Measurements from ENCODE around the gene NOVA2.
"Not testable (repeated sequence)": the region's sequence is repeated elsewhere in the genome, so short reads cannot be mapped to it uniquely, and the experiment has no call there.

Gene NOVA2

DNA sequence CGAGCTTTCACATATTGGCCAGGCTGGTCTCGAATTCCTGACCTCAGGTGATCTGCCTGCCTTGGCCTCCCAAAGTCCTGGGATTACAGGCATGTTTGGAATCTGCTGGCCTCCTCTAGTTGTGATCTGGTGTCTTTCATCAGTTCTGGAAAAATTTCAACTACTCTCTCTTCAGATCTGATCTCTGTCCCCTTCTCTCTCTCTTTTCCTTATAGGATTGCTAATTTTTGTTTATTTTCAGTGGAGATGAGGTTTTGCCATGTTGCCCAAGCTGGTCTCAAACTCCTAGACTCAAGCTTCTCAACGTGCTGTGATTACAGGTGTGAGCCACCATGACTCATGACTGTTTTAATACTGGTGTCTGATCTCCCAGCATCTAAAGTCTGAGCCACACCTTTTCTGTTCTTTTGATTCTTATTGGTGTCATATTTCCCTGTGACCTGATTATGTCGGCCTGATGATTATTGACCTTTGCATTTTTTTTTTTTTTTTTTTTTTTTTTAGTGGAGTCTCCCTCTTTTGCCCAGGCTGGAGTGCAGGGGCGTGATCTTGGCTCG, 48.7 kb downstream of the NOVA2 start:
- no peak for DNase-seq (ENCODE audit: low read depth)

DNA sequence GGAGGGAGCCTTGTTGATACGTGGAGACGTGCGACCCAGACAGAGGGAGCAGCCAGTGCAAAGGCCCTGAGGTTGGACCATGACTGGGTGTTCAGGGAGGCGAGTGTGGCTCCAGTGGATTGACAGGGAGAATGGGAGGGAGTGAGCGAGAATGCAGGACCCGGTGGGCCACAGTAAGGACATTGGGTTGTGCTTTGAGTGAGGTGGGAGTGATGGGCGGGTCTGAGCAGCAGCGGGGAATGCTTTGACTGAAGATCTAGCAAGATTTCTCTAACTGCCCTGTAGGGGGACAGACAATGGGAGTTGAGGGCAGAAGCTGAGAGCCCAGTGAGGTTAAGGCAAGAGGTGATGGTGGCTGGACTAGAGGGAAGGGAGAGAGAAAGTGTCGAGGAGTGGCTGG, 51.4 kb downstream of the NOVA2 start:
- no peak for DNase-seq (ENCODE audit: low read depth)

DNA sequence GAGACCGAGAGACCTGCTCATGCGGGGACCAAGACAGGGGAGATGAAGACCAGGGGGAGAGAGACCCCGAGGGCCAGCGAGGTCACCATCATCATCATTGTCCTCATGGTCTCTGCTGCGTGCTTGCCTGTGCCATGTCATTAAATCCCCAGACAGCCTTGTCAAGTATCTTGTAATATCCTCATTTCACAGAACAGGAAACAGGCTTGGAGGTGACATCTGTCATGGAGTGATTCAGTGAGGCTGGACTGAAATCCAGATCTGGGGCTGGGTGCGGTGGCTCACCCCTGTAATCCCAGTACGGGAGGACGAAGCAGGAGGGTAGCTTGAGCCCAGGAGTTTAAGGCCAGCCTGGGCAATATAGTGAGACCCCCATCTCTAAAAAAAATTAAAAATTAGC, 53.2 kb downstream of the NOVA2 start:
- DNase-seq (ENCODE audit: low read depth): no peak

DNA sequence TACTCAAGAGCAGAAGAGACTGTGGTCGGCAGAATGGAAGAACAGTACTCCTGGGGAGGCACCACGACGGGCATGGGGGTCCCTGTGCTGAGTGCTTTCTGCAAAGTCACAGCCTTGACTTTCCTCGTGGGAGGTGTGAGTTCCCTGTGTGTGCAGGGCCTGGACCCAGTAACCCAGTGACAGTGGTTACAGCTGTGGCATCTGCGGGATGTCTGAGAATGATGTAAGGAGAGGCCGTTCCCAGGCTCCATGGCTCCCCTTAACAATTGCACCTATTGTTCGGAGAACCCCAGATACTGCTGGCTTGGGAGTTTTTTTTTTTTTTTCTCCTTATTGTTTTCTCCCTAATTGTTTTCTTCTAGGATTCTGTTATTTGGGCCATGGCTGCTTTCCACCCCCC, 54.0 kb downstream of the NOVA2 start:
- DNase-seq (ENCODE audit: low read depth): no peak

DNA sequence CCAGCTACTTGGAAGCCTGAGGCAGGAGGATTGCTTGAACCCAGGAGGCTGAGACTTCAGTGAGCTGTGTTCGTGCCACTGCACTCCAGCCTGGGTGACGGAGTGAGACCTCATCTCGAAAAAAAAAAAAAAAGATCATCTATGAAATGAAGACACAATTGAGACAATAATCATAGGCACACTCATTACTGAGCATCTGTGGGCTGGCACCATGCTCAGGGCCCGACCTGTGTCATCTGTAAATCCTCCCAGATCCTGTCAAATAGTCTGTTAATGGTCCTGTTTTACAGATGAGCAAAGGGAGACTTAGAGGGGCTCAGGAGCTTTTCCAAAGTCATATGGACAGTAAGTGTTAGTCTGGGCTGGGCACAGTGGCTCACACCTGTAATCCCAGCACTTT, 54.9 kb downstream of the NOVA2 start:
- DNase-seq (ENCODE audit: low read depth): no peak

DNA sequence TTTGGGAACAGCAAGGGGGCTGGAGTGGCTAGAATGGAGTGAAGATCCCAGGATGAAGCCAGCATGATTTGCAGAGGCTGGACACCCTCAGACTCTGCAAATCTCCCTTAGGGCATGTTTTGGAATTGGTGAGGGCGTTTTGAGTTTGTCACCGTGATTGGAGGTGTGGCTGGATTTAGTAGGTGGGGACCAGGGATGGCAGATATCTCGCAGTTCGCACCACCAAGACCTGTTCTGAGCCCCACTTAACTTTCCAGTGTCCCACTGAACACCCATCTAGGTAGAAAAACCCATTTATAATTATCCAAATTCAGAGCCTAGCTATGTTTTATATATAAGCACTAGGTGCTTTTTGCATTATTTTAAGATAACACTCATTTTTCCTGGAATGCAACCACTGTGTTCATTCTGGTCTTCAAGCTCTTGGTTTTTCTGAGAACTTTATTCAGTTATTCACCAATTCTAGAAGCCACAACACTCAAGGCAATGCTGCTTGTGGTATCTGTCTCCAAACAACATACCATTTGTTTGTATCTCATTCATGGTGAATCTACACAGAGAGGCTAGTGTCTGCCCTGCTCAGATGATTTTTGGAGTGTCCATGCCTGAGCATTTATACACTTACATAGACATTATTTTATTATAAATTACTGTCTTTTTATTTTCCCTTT, 56.1 kb downstream of the NOVA2 start:
- no peak for DNase-seq (ENCODE audit: low read depth)

DNA sequence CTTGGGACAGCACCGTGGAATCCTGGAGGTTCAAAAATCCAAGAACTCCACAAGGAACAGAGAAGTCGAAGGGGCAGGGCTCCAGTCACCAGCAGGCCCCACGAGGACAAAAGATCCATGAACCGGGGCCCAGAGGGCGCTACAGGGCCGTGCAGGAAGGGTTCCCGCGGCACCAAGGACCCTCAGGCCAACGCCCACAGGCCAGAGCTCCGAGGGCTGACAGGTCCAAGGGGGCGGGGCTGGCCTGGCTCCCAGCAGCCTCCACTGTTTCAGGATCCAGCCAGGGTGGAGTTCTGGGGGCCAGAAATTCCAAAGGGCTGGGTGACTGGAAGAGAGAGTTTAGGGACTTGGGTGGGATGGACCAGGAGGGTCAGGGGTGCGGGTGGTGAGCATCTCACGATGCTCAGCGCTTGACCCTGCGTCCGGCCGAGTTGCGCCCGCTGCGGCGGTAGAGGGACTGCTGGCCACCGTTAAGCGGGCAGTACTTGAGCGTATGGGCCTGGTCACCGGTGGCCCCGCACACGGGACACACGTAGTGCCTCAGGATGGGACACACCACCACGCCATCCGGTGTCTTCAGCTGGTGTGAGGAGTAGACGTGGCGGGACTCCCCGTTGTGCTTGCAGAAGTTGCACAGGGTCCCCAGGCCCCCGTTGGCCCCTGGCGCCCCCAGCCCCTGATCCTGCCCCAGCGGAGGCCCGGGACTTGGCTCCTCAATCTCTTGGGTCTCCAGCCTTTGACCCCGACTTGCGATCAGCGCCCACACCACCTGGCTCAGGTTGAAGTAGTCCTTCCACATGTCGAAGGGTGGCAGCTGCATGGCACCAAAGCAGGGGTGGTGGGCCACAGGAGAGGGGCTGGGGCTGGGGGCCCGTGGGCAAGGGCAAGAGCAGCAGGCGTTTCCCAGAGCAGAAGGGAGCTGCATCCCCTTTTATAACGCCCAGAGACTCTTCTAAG, 59.5 kb downstream of the NOVA2 start, which contains the start of gene NANOS2:
NANOS2 (minus strand) TSS at position 905 of the 957 bp plus-strand sequence; CDS start at position 820, 85 bp downstream.
- DNase-seq (ENCODE audit: low read depth): no peak

DNA sequence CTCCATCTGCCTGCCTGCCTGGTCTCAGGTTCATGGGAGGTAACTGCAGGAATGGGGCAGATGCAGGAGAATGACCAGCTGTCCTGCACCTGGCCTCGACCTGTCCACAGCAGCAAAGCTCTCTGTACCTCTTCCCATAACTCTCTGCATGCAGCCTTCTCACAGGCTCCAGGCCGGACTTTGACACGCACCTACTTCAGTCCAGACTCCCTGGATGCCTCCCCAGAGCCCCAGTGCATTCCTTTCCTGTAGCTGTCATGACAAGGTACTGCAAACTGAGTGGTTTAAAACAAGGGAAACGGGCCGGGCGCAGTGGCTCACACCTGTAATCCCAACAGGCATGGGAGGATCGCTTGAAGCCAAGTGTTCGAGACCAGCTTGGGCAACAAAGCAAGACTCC, 62.4 kb downstream of the NOVA2 start:
- no peak for DNase-seq (ENCODE audit: low read depth)

DNA sequence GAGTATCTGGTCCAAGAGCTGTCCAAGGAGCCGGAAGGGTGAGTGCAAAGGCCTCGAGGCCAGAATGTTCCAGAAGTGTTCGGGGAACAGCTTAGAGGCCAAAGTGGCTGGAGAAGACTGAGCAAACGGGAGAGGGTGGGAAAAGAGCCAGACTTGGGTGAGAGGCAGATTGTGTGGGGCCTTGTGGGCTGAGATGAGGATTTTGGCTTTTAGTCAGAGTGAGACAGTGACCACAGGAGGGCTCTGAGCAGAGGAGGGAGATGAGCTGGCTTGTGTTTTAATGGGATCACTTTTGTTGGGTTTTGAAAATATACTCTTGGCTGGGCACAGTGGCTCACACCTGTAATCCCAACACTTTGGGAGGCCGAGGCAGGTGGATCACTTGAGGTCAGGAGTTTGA, 64.7 kb downstream of the NOVA2 start:
- DNase-seq (ENCODE audit: low read depth): no peak

DNA sequence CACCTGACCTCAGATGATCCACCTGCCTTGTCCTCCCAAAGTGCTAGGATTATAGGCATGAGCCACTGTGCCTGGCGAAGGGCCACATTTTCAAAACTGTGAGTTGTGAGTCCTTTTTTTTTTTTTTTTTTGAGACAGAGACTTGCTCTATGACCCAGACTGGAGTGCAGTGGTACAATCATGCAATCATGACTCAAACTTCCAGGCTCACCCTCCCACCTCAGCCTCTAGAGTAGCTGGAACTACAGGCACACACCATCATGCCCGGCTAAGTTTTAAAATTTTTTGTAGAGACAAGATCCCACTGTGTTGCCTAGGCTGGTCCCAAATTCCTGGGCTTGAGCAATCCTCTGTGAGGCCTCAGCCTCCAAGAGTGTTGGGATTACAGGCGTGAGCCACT, 67.4 kb downstream of the NOVA2 start:
- DNase-seq (ENCODE audit: low read depth): no peak

DNA sequence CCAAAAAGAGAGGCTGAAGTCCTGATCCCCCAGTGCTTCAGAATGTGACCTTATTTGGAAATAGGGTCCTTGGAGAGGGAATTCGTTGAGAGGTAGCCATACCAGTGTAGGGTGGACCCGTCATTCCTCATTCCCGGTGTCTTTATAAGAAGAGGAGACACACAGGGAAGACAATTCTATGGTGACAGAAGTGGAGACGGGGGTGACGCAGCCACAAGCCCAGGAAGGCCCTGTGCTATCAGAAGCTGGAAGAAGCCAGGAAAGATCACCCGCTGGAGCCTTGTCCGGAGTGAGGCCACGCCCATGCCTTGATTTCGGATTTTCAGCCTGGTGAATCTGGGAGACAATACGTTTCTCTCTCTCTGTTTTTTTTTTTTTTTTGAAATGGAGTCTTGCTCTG, 68.7 kb downstream of the NOVA2 start:
- no peak for DNase-seq (ENCODE audit: low read depth)

DNA sequence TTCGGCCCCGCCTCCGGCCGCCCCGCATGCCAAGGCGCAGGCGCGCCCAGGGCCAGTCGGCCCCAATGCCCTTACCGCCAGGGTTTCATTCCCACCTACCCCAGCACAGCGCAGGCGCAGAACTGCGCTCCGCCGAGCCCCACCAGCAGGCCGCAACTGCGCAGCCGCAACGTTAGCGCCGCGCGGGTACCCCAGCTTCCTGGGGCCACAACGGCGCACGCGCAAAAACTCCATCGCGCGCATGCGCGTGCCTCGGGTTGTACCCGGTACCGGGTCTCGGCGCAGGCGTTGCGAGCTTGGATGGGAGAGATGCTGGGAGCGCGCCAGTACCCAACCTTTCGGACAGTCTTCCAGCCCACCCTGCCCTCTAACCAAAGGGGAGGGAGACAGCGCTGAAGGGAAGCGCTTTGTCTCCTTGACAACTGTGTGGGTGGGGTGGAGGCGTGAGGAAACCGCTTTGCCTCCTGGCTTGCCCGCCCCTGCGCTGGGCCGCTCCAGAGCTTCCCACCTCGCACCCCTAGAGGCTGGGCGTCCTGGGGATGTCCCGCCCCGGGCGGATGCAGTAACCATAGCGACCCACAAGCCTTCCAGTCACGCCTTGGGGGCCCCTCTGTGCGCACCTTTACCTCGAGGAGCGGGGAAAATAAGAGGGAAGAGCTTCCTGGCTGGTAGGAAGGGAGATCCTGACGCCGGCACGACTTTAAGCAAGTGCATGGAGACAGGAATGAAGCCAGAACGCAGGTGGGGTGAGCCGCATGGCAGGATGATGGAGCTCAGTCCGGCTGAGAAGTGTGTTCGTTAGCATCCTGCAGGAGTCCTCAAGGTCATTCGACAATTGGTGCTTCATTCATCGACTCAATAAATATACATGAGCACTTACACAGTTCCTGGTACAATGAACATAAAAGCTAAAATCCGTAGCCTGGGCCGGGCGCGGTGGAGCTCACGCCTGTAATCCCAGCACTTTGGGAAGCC, 70.7 kb downstream of the NOVA2 start:
- peak; percentile 97 for DNase-seq (ENCODE audit: low read depth)

DNA sequence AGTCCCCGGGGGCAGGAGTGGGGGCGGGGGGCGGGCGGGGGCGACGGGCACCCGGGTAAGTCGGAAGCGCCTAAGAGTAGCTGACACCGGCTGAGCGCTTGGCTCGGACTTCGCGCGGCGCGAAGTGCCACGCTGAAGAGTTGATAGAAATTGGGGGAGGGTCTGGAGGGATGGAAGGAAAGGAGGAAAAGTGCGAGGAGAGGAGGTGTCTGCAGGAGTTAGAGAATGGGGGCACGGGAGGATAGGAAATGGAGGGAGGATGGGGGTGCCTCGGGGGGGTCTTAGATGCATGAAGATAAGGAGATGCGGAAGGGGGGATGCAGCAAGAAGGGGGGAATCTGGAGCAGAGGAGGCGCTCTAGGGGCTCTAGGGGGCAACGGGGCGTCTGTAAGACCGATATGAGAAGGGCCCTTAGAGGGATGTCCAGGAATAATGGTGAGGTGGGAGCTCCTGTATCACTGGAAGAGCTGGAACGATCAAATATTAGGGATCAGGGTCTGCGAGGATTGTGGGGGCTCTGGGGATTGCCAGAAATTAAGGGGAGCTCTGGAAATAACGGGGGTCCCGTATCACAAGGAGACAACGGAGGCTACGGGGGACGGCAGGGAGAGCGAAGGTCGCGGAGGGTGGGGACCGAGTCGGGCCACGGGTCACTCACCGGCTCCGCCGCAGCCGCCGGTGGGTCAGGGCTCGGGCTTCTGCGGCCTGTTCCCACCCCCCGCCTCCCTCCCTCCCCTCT, 71.6 kb downstream of the NOVA2 start, which contains the start of gene MYPOP:
MYPOP (minus strand) TSS at position 702 of the 739 bp plus-strand sequence. CDS start 840 bp downstream, outside the sequence.
- DNase-seq (ENCODE audit: low read depth): no peak

DNA sequence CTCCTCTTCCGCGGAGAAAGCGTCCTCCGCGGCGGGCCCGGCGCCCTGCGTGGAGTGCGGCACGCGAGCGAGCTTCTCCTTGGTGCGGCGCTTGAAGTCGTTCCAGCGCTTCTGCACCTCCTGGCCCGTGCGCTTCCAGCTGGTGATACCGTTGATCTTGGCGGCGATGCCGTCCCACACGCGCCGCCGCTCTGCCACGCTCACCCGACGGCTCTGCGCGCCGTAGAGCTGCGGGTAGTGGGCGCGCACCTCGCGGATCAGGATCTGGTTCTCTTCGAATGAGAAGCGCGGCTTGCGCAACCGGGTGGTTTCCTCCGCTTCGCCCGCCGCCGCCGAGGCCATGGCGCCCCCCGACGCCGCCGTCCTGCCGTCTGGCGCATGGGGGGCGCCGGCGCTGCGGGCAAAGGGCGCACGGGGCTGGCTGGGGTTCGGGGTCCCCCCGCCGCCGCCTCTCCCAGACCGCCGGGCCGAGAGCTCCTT, 72.2 kb downstream of the NOVA2 start:
- DNase-seq (ENCODE audit: low read depth): no peak

DNA sequence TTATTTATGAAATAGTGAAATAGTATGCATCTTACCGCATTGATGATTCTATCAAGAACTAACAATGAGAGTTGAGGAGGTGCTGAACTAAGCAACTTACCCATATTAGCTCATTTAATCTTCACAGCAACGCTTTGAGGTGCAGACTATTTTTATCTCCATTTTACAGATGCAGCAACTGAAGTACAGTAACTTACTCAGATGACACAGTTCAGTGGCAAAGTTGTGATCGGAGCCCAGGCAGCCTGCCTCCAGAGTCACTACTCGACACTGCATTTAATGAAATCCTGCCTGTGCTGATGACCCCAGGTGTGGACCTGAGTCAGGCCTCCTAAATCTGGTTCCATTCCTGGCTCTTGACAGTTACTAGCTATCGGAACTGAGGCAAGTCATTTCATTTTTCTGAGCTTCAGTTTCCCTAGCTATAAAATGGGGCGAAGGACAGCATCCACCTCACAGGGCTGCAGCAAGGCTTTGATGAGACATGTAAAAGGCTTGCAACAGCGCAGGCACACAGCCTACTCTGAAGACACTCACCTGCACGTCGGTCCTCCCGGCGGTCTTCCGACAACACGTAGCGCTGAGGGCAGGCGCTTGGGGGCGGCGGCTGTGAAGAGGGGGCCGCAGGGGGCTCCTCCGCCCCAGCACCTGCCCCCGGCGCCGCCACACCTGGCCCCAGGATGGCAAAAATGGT, 72.8 kb downstream of the NOVA2 start:
- DNase-seq (ENCODE audit: low read depth): no peak

DNA sequence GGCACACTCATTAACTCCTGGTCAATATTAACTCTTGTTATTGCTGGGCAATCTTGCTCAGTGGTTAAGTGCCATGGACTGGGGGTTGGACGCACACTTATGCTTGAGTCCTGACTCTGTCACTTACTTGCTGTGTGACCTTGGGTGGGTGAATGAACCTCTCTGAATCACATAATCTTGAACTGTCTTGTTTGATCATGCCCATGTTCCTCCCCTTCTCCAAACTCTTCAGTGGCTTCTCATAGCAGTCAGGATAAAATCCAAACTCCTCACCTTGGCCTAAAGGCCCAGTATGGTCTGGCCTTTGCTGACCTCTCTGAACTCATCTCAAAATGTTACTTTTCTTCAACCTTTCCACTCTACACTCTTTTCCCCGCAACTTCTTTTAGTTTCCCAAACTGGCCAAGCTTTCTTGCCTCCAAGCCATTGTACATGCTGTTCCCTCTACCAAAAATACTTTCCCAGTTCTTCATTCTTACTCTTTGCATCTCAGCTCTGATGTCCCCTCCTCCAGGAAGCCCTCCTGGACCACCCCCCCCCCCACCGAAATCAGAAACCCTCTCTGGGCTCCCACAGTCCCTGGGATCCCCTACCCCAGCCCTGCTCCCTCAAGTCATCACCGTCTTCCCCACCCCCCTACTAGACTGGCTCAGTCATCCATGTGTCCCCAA, 73.6 kb downstream of the NOVA2 start:
- no peak for DNase-seq (ENCODE audit: low read depth)

DNA sequence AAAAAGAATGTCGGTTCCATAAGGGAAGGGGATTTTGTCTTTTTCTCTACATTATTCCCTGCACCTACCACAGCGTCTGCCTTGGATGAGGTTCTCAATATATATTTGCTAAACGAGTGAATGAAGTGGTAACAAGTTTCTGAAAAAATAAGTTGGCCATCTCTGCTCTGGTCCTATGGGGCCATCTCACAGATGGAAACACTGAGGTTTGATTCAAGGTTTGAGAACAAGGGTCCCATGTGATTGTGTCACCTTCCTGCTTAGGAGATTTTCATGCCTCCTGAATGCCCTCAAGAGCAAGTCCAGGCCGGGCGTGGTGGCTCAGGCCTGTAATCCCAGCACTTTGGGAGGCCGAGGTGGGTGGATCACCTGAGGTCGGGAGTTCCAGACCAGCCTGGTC, 74.4 kb downstream of the NOVA2 start:
- DNase-seq (ENCODE audit: low read depth): no peak

DNA sequence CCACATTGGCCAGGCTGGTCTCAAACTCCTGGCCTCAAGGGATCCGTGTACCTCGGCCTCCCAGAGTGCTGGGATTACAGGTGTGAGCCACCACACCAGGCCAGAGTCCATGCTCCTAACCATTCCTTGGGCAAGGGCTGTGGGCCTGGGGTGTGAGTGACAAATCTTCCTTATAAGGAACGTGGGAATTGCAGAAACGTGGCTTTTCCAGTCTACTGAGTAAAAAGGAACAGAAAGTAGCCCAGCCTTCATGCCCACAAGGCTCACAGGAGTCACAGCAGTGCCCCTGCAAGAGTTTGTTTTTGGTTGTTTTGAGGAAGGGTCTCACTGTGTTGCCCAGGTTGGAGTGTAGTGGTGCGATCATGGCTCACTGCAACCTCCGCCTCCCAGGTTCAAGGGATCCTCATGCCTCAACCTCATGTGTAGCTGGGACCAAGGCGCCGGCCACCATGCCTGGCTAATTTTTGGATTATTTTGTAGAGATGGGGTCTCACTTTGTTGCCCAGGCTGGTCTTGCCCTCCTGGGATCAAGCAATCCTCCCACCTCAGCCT, 76.3 kb downstream of the NOVA2 start:
- no peak for DNase-seq (ENCODE audit: low read depth)

DNA sequence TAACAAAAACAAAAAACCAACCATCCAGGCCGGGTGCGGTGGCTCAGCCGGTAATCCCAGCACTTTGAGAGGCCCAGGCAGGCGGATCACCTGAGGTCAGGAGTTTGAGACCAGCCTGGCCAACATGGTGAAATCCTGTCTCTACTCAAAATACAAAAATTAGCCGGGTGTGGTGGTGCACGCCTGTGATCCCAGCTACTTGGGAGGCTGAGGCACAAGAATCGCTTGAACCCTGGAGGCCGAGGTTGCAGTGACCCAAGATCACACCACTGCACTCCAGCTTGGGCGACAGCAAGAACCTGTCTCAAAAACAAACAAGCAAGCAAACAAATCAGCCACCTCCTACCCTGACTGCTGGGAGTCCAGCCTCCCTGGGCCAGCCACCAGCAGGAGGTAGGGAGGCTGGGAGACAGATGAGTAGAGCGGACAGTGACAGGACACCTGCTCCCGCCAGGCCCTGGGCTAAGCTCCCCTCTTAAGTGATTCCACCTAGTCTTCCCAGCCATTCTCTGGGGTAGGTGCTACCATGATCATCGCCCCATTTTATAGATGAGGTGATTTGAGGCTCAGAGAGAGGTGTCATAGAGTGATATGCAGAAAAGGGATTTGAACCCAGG, 77.6 kb downstream of the NOVA2 start:
- not testable (repeated sequence) for DNase-seq (ENCODE audit: low read depth)
